ENCODE measurements around the gene SMIM10L2A. TPM values are rescaled to one million over a fixed set of nuclear protein-coding genes. Genes with fewer than 3 reads are reported as not detected.

The SMIM10L2A gene
- polyA plus RNA-seq, 3 donors: not detected

- H3K4me1 Mint-ChIP-seq: peaks cover 5% of the 10 kb centered on the region
- H3K9me3 Mint-ChIP-seq: peaks cover 0 to 6% (median 4%) of the 10 kb centered on the region in 7 donors
- no peak overlapping the region for H2AFZ ChIP-seq (ENCODE audit: insufficient read depth, low read depth, low read length, poor library complexity, severe bottlenecking)
- no peaks in the 10 kb centered on the region for H3K36me3 ChIP-seq (replicated peaks in 1 of 2; ENCODE audit: control insufficient read depth in 1 of 2, insufficient read depth in 2 of 2, low read length in 2 of 2)
- no peak overlapping the region for H3K4me3 ChIP-seq (replicated peaks in 1 of 3; ENCODE audit: low read depth in 2 of 3, low read length in 3 of 3)
- no peak for TF ChIP-seq CTCF (IDR thresholded peaks at IDR 0.05)
- no peak overlapping the region for H3K27ac Mint-ChIP-seq
- WGBS (ENCODE audit: insufficient coverage): 100% methylated on average over 1 of the region's 16 CpGs
- H3K27me3 Mint-ChIP-seq (ENCODE audit: low read depth in 3 of 3): peaks cover 19 to 39% (median 26%) of the 10 kb centered on the region in 3 donors
- H3K9ac ChIP-seq (ENCODE audit: insufficient read depth, low read length, poor library complexity, severe bottlenecking): no peak overlapping the region
- no peaks in the 10 kb centered on the region for H4K20me1 ChIP-seq (ENCODE audit: insufficient read depth, low read length)
- no peaks in the 10 kb centered on the region for H3K9me3 ChIP-seq (replicated peaks in 1 of 2; ENCODE audit: control insufficient read depth in 1 of 2, insufficient read depth in 1 of 2, low read length in 2 of 2)
- no peak overlapping the region for H3K4me2 ChIP-seq (replicated peaks; ENCODE audit: extremely low read depth, low read length, poor library complexity, severe bottlenecking)
- no peaks in the 10 kb centered on the region for H3K36me3 Mint-ChIP-seq
- H3K4me1 ChIP-seq (ENCODE audit: control insufficient read depth in 1 of 2, insufficient read depth in 2 of 2, low read length in 2 of 2): peaks cover 4 to 8% of the 10 kb centered on the region in 2 donors
- no peaks in the 10 kb centered on the region for H3K79me2 ChIP-seq (ENCODE audit: insufficient read depth, low read length)
- no peak overlapping the region for H3K4me3 Mint-ChIP-seq
- intact Hi-C loops (cut with micrococcal nuclease): no loop called here
- DNase-seq: no peak
- peaks cover 0 to 18% of the 10 kb centered on the region in 2 donors for H3K27me3 ChIP-seq (ENCODE audit: control insufficient read depth in 2 of 2, insufficient read depth in 2 of 2, low read length in 2 of 2)
- H3K27ac ChIP-seq (ENCODE audit: low read depth in 1 of 2, low read length in 2 of 2): no peak overlapping the region
Measured at GRCh38 chrX:135425026-135425965, 3.6 kb downstream of the SMIM10L2A start.

- Mint-ChIP-seq H3K27ac (no peak overlapping the region), H3K4me1 (no peaks in the 10 kb centered on the region), H3K4me3 (no peak overlapping the region), H3K27me3 (ENCODE audit: low read depth in 3 of 3) (peaks cover 5 to 23% (median 7%) of the 10 kb centered on the region in 3 donors), H3K36me3 (no peaks in the 10 kb centered on the region), H3K9me3 (peaks cover 5 to 24% (median 12%) of the 10 kb centered on the region in 7 donors)
- no peak for TF ChIP-seq CTCF (IDR thresholded peaks at IDR 0.05)
- DNase-seq: no peak
- Histone ChIP-seq H3K36me3 (replicated peaks in 1 of 2; ENCODE audit: control insufficient read depth in 1 of 2, insufficient read depth in 2 of 2, low read length in 2 of 2) (no peaks in the 10 kb centered on the region), H2AFZ (ENCODE audit: insufficient read depth, low read depth, low read length, poor library complexity, severe bottlenecking) (no peak overlapping the region), H3K4me1 (ENCODE audit: control insufficient read depth in 1 of 2, insufficient read depth in 2 of 2, low read length in 2 of 2) (no peaks in the 10 kb centered on the region), H4K20me1 (ENCODE audit: insufficient read depth, low read length) (no peaks in the 10 kb centered on the region), H3K4me2 (replicated peaks; ENCODE audit: extremely low read depth, low read length, poor library complexity, severe bottlenecking) (no peak overlapping the region), H3K9ac (ENCODE audit: insufficient read depth, low read length, poor library complexity, severe bottlenecking) (no peak overlapping the region), H3K27me3 (ENCODE audit: control insufficient read depth in 2 of 2, insufficient read depth in 2 of 2, low read length in 2 of 2) (no peaks in the 10 kb centered on the region), H3K79me2 (ENCODE audit: insufficient read depth, low read length) (no peaks in the 10 kb centered on the region), H3K4me3 (replicated peaks in 1 of 3; ENCODE audit: low read depth in 2 of 3, low read length in 3 of 3) (no peak overlapping the region), H3K9me3 (replicated peaks in 1 of 2; ENCODE audit: control insufficient read depth in 1 of 2, insufficient read depth in 1 of 2, low read length in 2 of 2) (peaks cover 7 to 17% of the 10 kb centered on the region in 2 donors), H3K27ac (ENCODE audit: low read depth in 1 of 2, low read length in 2 of 2) (no peak overlapping the region)
- intact Hi-C loops (cut with micrococcal nuclease): no loop called here
- WGBS (ENCODE audit: insufficient coverage): 80% methylated on average over 1 of the region's 1 CpG
Measured at GRCh38 chrX:135429429-135429828, 7.7 kb downstream of the SMIM10L2A start.
